HCT116 (cell line): ENCODE results near the gene FMOD.

Experiments
- ELF1 ChIP-seq: IDR thresholded peaks from 2 replicates; pipeline ENCODE4 v1.6.1; 2012; ENCODE audit warnings: low read depth, borderline replicate concordance
- FOSL1 ChIP-seq: IDR thresholded peaks from 2 replicates; pipeline ENCODE4 v1.6.1; 2012; ENCODE audit warnings: low read depth
- POLR2A ChIP-seq: IDR thresholded peaks from 2 replicates; pipeline ENCODE4 v1.7.0; 2011; ENCODE audit warnings: borderline replicate concordance; ENCODE audit not compliant: insufficient read depth, insufficient read length; ENCODE audit errors: extremely low read depth
- POLR2AphosphoS5 ChIP-seq: IDR thresholded peaks from 2 replicates; pipeline ENCODE4 v1.6.1; 2011; ENCODE audit warnings: mild to moderate bottlenecking, low read depth, low read length, moderate library complexity
- SP1 ChIP-seq: IDR thresholded peaks from 2 replicates; pipeline ENCODE4 v1.6.1; 2012; ENCODE audit warnings: low read depth
- YY1 ChIP-seq: IDR thresholded peaks from 2 replicates; pipeline ENCODE4 v1.6.1; 2011; ENCODE audit warnings: low read length, low read depth, moderate library complexity, mild to moderate bottlenecking; ENCODE audit not compliant: insufficient replicate concordance; ENCODE audit errors: extremely low read depth
- TF ChIP-seq, protein P1 (sequence below), 3 experiments: fragments of 200-600 bp in 1 of 3; sonication (generic) in 1 of 3; IDR thresholded peaks in 2 of 3; conservative IDR thresholded peaks in 1 of 3; 2 replicates each; pipeline ENCODE4 v1.5.1; 2012 to 2017; ENCODE audit warnings: low read depth in 2 of 3, low read length in 2 of 3, antibody characterized with exemption in 1 of 3, borderline replicate concordance in 1 of 3, control low read depth in 1 of 3, mild to moderate bottlenecking in 1 of 3, mixed read lengths in 1 of 3, mixed run types in 1 of 3, moderate library complexity in 1 of 3; ENCODE audit not compliant: insufficient read depth in 1 of 3

DNA sequence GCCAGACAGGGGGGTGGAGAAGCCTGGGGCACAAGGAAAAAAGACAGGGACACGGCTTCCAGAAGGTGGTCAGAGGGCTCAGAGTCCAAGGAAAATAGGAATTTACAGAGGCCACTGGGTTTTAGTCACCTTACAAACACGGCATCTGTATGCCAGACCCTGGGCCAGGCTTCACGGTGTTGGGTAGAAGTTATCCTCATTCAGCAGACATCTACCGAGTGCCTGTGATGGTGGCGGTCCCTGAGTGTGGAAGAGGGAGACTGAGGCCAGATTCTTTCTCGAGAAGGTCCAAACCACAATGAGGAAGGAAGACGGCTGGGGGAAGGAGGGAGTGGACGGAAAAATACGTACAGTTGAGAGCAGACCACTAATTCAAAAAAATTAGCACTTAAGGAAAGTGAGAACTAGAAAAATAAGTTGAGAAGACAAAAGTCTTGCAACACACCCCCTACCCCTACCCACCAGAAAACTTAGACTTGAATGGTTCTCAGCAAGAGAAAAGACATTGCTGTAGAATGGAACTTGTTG is 46.5 kb downstream of the FMOD start:
- TF ChIP-seq ELF1 (no peak), YY1 (no peak), POLR2A (no peak), POLR2AphosphoS5 (no peak), SP1 (no peak), FOSL1 (no peak)
- TF ChIP-seq, protein P1, sequence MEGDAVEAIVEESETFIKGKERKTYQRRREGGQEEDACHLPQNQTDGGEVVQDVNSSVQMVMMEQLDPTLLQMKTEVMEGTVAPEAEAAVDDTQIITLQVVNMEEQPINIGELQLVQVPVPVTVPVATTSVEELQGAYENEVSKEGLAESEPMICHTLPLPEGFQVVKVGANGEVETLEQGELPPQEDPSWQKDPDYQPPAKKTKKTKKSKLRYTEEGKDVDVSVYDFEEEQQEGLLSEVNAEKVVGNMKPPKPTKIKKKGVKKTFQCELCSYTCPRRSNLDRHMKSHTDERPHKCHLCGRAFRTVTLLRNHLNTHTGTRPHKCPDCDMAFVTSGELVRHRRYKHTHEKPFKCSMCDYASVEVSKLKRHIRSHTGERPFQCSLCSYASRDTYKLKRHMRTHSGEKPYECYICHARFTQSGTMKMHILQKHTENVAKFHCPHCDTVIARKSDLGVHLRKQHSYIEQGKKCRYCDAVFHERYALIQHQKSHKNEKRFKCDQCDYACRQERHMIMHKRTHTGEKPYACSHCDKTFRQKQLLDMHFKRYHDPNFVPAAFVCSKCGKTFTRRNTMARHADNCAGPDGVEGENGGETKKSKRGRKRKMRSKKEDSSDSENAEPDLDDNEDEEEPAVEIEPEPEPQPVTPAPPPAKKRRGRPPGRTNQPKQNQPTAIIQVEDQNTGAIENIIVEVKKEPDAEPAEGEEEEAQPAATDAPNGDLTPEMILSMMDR (IDR thresholded peaks at IDR 0.05 in 2 of 3, conservative IDR thresholded peaks at IDR 0.05 in 1 of 3; ENCODE audit: borderline replicate concordance in 1 of 3, insufficient read depth in 1 of 3, low read depth in 2 of 3, low read length in 2 of 3): no peak
